HPDE6-E6E7 (cell line): ENCODE data around the gene SUN5.

Experiments used
- DNase-seq: peaks from one replicate; pipeline ENCODE4 v3.0.0; 2011; ENCODE audit warnings: missing footprints; ENCODE audit errors: extremely low spot score

Gene SUN5

DNA sequence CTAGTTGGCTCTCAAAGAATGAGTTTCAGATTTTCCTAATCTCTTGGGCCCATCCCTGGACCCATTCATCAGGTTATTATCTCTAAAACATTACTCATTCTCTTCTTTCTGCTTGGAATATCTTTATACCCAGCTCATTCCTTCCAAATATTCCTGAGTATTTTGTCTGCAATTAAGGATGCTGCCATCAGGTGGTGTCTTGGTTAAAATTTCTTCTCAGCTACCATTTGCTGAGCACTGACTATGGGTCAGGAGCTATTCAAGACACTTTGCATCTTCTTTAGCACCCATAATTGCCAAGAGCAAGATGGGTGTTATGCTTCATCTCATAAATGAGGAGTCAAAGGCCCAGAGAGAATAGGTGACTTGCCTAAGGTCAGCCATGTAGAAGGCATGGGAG is 8.4 kb downstream of the SUN5 start:
- no peak for DNase-seq

DNA sequence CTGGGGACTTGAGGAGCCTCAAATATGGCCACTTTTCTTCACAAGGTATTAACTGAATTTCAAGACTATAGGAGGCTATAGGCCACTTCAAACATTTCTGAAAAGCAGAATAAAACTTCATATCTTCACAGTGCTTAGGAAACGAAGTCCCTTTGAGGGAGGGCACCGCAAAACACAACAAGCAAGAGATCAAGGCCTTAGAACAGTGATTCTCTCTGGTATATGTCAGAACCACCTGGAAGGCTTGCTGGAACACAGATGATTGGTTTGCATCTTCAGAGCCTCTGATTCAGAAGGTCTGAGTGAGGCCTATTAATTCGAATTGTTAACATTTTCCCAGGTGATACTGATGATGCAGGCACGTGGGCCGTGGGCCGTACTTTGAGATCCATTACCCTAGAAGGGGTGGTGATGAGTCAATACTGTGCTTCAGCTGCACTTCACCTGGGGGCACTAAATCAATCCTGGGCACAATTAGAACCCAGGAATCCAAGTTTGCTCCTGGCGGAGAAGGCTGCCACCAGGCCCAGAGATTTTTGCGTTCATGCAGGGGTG is 10.7 kb downstream of the SUN5 start:
- no peak for DNase-seq

DNA sequence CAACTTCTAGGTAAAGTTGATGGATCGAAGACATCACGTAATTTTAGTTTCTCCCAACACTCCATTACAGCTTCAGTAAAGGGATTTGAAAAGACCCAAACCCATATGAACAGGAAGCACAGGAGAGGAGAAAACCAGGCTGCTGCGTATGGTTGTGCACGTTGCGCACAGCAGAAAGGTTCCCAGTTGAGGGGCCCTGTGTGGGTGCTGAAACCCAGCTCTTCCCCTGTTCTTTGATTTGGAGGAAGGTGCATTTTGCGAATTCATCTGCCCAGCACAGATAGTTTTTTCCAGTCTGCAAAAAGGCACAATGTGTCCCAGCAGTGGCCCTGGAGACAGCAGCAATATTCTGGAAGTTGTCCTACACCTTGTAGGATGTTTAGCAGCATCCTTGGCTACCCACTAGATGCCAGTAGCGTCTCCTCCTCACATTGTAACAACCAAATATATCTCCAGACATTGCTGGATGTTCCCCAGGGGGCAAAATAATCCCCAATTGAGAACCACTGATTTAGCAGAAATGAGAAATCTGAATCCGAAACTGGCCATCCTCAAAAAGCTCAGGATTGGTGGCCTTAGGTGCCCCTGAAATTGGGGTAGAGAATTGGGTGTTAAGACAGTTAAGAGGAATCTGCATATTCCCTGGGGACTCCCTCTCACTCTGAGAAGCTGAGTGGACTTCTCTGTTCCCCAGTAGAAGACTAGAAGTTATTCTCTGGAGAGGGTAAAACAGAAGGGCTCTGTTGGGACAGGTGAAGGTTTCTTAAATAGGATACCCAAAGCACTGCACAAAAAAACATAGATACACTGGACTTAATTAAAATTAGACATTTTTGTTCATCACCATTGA is 12.2 kb downstream of the SUN5 start:
- no peak for DNase-seq

DNA sequence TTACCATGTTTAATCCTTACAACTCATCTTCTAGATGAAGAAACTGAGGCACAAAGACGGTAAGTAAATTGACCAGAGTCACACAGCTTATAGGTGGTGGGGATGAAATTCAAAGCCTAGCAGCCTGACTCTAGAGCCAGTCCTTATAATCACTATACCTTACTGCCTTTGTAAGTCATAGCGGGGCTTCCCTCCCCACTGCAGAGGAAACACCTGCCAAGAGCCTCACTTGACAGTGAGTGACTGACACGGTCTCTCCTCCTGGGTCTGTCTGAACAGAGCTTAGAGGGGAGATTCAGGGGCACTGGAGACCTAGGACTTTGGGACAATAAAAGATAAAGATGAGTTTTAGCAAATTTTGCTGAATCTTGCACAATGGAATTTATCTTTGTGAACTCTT is 12.8 kb downstream of the SUN5 start:
- DNase-seq: no peak

DNA sequence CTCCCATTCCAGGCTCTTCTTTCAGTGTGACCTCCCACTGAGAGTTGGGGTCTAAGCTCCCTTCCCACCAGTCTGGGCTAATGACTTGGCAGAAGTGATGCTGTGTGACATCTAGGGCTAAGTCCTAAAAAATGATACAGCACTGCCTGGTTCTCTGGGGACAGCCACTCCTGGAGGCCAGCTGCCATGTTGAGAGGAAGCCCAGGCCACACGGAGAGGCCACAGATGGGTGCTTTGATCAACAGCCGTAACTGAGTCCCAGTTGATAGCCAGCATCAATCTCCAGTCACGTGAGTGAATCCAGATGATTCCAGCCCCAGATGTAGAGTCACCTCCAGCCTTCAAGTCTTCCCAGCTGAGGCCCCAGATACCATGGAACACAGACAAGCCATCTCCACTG is 13.8 kb downstream of the SUN5 start:
- DNase-seq: no peak

DNA sequence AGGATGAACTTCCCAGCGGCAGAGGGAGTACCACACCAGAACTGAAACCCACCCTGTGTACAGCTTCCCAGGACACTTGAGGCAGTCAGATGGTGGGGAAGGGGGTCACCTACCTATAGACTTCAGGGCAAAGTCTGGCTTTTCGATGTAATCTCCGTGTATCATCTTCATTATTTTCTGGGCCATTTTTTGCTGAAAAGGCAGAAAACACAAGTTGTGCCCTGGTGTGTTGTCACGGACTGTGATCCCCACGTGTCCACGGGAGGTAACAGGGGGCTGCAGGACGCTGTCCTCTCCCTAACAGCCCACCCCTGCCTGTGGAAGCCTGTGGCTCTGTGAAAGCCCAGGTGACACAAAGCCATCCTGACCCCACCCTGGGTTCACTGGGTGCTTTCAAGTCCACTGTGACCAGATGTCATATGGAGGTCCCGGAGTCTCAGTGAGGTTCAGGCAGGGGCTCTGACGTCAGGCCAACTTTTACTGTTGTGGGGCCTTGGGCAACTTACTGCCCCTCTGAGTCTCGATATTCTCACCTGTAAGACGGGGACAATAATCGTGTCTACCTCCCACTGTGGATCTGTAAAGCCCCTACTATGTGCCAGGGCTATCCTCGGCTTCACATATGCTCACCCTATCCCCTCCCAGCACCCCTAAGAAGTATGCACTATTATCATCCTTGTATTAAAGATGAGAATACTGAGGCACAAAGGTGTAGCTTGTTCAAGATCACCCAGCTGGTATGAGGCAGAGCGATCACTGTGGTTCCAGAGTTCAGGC is 14.5 kb downstream of the SUN5 start:
- DNase-seq: no peak

DNA sequence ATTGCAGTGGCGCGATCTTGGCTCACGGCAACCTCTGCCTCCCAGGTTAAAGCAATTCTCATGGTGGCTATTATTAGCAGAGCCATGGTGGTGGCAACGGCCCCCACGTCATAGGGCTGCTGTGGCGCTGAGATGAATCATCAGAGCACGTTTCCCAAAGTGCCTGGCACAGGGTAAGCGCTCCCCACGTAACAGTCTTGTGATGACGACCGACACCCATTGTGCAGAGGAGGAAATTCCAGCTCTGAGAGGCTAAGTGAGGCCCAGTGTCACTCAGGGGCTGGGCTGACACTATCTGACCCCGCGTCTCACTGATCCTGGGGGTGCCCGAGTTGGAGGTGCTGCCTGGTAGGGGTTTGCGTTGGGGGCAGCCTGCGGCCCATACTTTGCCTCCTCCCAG is 16.2 kb downstream of the SUN5 start:
- DNase-seq: no peak

DNA sequence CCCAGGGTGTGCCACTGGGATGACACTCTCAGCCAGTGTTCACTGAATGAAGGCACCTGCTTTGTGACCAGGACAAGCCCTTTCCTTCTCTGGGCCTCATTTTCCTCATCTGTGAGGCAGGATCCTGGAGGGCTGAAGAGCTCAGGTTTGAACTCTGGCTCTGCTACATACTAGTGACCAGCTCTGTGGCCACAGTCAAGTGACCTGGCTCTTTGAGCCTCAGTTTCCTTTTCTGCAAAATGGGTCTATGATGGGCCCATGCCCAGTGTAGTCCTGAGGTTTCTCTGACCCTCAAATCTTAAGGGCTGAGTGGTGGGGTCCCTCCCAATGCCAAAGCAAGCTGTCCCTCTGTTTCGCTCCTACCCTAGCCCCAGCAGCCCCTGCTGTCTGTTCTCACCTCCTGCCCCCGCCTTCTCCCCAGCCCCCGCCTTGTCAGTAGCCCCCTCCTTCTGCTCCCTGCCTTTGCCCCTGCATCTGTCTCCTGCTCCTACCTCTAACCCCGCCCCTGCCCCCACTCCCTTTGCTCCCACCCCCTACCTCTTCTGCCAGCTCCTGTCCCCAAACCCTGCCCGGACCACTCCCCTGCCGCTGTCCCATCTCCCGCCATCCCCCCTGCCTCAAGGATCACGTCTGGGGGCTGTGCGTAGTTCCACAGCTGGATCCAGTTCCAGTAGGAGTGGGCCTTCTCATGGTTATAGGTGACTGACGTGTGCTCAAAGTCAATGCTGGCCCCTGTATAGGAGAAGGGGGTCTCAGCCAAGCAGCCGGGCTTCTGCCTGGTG is 17.0 kb downstream of the SUN5 start:
- DNase-seq: no peak

DNA sequence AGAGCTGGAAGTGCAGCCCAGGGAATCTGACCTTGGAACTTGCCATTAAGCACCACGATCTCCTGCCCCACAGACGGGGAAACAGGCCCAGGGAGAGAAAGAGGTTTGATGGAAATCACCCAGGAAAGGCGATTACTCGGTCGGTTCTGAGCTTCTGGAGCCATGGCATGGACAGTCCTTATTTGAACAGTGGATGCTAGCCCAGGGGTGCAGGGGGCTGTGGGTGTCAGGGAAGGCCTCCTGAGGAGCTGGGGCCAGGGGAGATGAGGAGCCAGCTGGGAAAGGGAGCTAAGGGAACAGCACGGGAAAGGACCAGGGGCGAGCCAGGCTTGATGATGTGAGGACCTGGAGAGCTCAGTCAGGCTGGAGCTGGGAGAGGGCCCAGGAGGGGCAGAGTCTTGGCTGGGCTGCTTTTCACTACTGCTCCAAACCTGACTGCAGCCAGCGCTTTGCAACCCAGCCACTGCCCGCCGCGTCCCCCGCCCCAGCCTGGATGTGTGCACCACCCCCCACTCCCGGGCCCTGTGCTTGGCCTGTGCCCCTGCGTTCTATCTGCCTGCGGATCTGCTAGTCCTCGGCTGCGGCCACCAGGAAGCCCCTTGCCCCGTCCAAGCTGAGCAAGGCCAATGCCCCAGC is 17.8 kb downstream of the SUN5 start:
- DNase-seq: no peak

DNA sequence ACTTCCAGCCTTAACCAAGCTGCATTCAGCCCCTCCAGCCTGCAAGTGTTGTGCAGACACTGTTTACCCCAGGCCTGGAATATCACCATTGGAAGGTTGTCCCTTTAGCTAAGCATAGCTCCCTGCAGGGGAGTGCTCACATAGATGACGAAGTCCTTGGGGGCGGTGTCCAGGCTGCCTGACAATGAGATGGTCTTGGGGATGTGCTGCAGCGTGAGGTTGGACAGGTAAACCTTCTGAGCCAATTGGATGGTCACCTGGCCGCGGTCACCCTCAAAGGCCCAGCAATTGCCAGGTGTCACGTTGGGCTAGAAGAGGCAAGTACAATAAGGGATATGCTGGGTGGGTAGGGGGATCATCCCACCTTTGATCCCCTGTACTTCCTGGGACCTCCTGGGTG is 18.6 kb downstream of the SUN5 start:
- DNase-seq: no peak

DNA sequence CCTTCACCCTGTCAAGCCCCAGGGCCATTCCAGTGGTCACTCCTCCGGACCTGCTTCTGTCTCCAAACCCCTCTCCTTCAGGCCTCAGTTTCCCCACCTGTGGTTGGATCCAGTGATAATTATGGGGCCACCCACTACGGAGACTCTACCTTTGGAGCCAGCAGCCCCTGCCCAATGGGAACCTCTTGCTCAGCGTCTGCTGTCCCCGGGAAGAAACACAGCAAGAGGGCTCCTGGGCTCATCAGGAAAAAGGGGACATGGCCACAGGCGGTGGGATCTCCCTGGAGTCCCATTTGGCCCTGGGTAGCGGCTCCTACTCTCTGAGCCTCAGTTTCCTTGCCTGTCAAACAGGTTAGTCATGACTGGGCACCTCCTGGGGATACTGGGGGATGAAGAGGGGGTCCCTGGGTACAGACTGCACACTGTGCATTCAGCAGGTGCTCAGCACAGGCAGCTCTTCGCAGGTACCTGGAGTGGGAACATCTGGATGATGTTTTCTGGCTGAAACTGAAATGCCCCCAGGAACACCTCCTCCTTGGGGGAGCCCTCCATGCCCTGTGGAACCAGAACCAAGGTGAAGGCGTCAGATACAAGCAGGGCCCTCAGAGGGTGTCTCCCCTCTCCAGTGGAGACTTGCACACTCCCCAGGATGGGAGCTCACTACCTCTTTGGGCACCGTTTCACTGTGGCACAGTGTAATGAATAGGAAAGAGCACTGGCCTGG is 19.4 kb downstream of the SUN5 start:
- DNase-seq: no peak

DNA sequence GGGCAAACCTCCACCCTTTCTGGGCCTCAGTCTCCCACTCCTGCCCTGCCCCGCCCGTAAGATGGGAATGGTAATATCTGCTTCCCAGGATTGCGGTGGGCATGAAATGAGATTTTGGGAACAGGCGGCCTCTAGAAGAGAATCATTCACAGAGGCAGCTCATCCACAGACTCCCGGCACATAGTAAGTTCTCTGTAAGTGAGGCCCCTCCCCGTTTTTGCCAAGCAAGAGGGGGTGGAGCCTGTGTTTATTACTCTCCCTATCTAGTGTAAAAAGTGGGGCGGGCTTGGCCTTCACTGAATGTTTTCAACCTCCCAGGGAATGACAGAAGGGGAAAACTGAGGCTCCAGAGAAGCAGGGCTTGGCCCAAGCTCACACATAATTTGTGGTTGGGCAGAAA is 20.0 kb downstream of the SUN5 start:
- DNase-seq: no peak

DNA sequence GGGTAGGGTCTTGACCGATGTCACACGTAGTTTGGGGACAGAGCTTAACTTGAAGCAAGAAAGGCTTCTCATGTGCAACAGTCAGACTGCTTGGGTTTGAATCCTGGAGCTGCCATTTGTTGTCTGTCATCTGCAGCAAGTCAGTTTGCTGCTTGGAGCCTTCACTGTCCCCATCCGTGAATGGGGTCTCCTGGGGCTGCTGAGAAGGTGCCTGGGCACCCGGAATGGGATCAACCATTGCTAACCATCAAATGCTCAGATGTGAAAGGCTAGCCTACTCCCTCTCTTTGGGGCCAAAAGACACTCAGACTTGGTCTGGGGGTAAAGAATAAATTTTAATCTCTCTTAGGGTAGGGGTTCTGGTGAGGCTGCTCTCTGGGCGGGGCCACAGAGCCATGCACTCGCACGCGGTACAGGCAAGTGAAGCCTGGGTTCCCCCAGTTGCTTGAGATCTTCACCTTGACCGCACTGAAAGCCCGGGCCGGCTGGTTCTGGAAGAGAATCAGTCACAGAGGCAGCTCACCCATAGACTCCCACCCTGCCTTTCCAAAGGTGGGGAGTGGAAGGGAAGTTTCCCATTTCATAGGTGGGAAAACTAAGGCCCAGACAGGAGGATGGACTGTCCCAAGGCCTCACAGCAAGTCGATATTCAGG is 20.6 kb downstream of the SUN5 start:
- no peak for DNase-seq

DNA sequence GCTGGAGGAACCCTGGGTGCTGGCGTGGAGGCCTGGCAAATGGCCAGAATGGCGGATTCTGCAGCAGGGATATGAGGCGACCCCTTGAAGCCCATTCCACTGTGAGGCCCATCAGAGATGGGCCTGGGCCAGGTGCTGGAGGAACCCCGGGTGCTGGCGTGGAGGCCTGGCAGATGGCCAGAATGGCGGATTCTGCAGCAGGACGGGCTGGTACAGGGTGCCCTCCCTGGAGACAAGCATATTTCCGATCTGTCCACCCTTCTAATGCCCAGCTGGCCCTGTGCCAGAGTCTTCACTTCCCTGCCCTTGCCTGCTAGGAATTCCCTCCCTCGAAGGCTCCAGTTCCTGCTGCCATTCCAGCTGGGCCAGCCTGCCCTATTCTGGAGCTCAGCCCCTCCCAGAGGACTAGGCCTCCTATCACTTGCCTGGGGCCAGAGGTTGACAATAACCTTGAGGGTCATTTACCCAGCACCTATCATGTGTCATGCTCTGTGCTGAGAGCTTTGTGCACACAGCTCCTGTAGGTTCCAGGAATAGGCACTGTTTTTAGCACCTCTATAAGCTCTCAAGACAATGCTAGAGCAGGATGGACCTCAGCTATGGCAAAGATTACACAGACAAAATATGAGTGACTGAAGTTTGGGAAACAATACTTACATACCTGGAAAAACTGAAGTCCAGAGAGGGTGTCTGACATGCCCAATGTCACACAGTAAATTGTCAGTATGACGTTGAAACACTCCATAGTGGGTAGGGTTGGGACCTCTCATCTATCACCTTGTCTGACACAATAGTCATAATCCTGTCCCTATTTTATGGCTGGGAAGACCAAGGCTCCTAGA is 21.4 kb downstream of the SUN5 start:
- no peak for DNase-seq

DNA sequence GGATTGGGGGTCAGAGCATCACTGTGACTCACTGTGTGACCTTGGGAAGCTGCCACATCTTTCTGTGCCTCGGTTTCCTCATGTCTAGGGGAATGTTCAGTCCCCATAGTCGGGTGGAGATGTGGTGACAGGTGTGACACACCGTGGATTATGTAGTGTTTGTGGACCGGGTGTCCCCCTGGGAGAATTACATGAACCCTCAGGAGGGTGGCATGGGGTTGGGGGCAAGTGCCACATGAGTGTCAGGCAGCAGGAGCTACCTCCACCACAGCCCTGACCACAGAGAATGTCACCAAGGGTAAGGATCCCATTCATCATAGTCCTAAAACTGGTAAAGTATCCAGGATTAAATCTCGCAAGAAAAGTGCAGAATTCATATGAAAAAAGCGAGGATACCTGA is 23.2 kb downstream of the SUN5 start:
- DNase-seq: no peak

DNA sequence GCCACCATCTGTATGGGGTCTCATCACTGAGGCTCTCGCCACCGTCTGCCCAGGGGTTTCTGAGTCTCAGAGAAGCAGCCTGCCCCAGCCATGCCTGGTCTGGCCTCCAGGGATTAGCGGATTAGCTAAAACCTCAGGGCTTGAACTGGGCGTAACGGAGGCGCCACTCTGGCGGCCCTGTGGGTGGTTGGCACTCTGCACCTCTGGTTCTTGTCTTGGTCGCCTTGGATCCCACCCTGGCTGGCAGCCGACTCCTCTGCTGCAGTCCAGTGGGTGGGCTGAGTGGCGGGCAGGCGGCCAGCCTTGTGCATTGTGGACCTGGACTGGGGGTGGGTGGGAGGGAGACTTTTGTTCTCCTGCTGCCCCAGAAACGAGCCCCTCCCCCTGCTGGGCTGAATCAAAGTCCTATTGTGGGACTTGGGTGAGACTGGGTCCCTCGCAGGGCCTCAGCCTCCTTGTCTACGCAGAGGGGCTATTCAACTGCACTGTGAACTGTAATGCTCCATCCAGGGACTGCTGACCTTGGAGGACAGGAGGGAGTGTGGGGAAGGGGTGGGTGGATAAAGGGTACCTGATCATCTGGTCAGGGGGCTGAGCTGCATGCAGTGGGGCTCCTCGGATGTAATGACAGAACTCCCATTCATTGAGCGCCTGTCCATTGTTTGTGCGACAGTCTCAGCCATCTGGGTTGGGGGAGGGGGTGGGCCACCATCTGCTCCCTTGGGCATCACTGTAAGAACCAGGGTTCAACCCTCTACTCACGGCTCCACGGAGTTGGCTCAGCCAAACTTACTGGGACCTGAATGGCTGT is 23.9 kb downstream of the SUN5 start:
- DNase-seq: no peak

DNA sequence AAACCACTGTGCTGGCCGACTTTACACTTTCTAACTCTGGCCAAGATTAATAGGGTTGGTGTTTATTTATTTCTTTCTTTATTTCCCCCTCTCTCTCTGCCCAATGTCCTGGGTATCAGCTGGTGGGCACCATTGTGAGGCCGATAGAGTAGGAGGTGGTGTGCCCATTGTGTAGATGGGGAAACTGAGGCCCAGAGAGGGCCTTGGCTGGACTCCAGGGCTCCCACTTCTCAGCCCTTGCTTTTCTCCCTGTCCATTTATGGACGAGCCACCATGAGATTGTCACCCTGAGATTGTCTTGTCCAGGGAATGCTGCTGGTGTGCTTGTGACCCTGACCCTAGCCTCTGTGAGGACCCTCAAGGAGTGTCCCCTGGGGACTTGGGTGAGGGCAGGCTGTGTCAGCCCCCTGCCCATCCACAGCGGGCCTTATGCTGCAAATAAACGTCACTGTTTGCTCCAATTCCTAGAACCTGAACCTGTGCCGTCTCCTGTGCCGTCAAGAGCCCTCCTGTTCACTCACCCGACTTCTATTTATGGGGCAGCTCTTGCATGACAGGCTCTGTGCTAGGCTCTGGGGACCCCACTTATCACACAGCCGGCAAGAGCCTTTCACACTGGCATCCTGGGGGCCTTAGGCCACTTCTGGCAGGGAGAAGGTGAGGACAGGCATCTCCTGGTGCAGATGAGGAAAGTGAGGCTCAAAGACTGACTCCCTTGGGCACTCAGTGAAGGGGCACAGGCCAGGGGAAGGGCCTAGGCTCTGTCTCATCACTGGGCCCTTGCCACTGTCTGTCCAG is 24.8 kb downstream of the SUN5 start:
- no peak for DNase-seq

DNA sequence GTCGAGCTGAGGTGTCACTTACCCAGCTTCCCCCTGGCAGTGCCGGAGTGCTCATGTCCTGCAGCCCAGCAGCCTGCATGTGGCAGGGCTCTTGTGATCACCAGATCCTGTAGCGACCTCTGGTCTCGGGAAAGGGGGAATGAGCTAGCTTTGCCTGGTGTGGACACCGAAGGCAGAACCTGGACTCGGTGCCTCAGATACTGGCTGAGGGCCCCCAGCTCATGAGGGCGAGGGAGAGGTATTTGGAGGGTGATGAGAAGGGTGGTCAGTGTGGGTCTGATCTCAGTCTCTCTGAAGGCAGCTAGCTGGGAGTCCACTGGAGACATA is 26.3 kb downstream of the SUN5 start:
- DNase-seq: no peak
